Kidney epithelial cell (primary cell): Measurements from ENCODE around the gene BRD1. TPM values are rescaled to one million over a fixed set of nuclear protein-coding genes. Genes with fewer than 3 reads are reported as not detected.
A peak's percentile ranks its signal among the peaks of the same experiment; 100 is the strongest.

ENCODE experiments used
- DNase-seq: peaks from one replicate; pipeline ENCODE4 v3.0.0-alpha.2; 2010; ENCODE audit warnings: low read depth
- H3K27me3 ChIP-seq: 2 replicates; pipeline ENCODE4 v1.6.0; 2011; ENCODE audit warnings: low read length; ENCODE audit not compliant: control insufficient read depth, insufficient read depth
- H3K36me3 ChIP-seq: 2 replicates; pipeline ENCODE4 v1.5.1; 2011; ENCODE audit warnings: low read length; ENCODE audit not compliant: control insufficient read depth, insufficient read depth
- H3K4me3 ChIP-seq: 2 replicates; pipeline ENCODE4 v1.5.1; 2011; ENCODE audit warnings: low read depth, mild to moderate bottlenecking, control low read depth, low read length
- CTCF ChIP-seq: IDR thresholded peaks from 2 replicates; pipeline ENCODE4 v1.5.1; 2011; ENCODE audit warnings: mild to moderate bottlenecking, moderate library complexity, low read length, control low read depth, inconsistent platforms; ENCODE audit not compliant: insufficient read depth, poor library complexity, severe bottlenecking
- total RNA-seq: library from RNA; depleted of rRNA; stranded (reverse); fragments of >200 nt; gene quantifications from 2 replicates; pipeline ENCODE4 v1.2.3, GENCODE V29; 2015

BRD1 gene
- total RNA-seq, 1 donor from 2014 or later = 37.2 TPM

DNA sequence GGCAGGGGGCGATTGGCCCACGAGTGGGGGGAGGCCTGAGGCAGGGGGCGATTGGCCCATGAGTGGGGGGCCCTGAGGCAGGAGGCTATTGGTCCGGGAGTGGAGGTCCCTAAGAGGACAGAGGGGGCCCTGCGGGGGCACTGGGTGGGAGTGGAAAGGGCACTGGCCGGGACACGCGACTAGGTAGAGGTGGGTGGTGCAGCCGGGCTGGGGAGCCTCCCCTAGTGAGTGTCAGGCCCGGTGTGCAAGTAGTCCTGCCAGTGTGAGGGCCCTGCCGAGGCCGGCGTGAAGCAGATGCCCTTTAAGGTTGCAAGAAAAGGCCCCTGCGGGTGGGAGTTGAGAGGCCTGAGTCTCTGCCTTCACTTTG, 909 bp upstream of the BRD1 start:
- no peak for TF ChIP-seq CTCF
- DNase-seq = no peak
- H3K27me3 ChIP-seq = no peaks in the 10 kb centered on the region
- no peak overlapping the region for H3K4me3 ChIP-seq
- H3K36me3 ChIP-seq = no peaks in the 10 kb centered on the region

DNA sequence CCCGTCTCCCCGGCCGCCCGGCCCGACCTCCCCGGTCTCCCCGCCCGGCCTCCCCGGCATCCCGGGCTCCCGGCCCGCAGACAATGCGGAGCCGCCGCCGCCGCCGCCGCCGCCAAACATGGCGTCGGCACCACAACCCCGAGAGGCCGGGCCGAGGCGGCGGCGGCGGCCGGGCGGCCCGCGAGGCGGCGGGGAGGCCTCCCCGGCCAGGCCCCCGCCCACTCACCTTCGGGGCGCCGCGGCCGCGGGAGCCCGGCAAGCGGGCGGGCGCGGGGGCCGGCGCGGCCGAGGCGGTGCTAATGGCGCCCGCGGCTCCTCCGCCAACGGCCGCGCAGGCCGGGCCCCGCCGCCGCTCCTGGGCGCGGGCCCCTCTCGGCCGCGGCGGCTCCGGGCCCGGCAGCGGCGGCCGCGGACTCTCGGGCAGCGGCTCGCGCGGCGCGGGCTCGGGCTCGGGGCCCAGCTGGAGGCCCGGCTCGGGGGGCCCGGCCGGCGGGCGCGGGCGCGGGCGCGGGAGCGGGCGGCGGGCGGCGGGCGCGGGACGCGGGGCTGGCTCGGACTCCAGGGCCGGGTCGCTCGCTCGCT, 311 bp downstream of the BRD1 start:
- H3K4me3 ChIP-seq = peak overlapping the region; percentile 79
- H3K27me3 ChIP-seq = no peaks in the 10 kb centered on the region
- H3K36me3 ChIP-seq = peaks cover 5% of the 10 kb centered on the region
- TF ChIP-seq CTCF = no peak
- DNase-seq = no peak

DNA sequence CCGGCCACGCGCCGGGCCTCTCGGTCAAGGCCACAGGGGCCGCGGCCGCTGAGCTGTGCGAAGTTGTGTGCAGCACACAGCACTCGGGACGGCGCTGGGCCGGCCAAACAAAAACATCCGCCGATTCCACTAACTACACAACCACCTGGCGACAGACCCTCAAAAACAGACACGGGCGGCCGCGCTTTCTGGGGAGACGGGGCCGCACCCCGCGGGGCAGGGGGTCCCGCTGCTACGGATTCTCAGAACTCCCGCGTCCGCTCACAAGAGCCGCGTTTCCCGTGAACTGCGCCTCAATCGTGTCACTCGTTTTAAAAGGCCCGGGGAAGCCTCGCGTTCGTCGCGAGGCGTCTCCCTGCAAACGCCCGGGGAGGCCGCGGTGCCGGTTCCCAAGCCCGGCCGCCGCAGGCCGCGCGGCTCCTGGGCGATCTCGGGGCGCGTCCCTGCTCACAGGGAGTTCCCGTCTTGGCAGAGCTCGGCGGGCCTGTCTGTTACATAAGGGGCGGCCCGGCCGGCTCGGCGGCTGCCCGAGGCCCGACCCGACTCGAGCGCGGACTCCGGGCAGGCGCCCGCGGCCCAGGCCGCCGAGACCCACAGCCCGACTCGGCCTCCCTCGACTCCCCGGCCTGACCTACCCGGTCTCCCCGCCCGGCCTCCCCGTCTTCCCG, 936 bp downstream of the BRD1 start:
- Histone ChIP-seq H3K4me3 (peak overlapping the region; percentile 79), H3K27me3 (no peaks in the 10 kb centered on the region), H3K36me3 (peaks cover 5% of the 10 kb centered on the region)
- no peak for DNase-seq
- TF ChIP-seq CTCF = no peak

DNA sequence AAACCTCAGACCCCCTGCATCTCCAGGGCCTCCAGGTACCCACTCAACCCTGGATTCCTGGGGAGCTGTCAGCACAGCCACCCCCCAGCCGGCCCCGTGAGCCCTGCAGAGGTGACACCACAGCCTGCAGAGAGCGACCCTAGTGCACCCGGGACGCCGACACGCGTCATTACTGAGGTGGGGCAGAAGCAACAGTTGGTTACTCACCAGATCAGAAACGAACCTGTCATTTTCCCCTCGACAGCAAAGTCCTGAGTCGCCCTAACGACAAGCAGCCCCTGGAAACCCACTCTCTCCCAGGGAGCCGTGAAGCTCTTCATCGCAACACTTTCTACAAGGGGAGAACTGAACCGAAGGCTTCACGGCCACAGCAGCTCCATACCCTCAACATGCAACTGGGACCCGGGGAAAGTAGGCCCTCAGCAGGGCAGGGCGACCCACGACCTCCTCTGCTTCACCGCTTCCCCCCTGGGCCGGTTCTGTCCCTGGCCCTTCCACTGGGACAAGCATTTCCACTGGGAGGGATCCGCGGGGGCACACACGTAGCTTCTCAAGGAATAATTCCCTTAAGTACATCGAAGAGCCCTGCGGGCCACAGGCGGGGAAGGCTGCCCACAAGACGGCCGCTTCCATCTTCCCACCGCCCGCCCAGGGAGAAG, 1.6 kb downstream of the BRD1 start:
- DNase-seq = no peak
- H3K4me3 ChIP-seq = peak overlapping the region; percentile 79

GRCh38 chr22:49825436-49825835, 2.2 kb downstream of the BRD1 start:
- H3K36me3 ChIP-seq = peaks cover 7% of the 10 kb centered on the region
- H3K4me3 ChIP-seq = peak overlapping the region; percentile 79
- no peak for TF ChIP-seq CTCF
- H3K27me3 ChIP-seq = no peaks in the 10 kb centered on the region
- DNase-seq = no peak

More for the DNA sequence above, 1.6 kb downstream of the BRD1 start:
- Histone ChIP-seq H3K36me3 (peaks cover 5% of the 10 kb centered on the region), H3K27me3 (no peaks in the 10 kb centered on the region)
- TF ChIP-seq CTCF = no peak

DNA sequence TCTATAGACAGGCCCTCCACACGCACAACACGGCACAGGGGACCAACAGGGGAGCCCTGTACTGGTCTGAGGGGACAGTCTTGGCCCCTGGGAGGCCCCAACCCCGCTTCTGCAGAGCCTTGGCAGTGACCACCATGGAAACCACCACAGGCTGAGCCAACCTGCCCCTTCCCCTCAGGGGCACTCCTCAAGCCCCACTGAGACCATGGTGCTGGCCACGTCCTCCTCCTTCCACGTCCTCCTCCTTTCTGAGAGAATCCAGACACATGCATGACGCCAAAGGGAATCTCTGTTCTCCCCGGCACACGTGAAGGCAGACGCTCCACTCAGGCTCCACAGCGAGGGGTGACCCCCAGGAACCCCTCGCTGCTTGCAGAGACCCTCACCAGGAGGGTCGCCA, 2.7 kb downstream of the BRD1 start:
- Histone ChIP-seq H3K27me3 (no peaks in the 10 kb centered on the region), H3K4me3 (no peak overlapping the region), H3K36me3 (peaks cover 7% of the 10 kb centered on the region)
- no peak for DNase-seq
- TF ChIP-seq CTCF = no peak
